OCI-LY1 (cell line): ENCODE measurements around the gene CCHCR1.

Experiments used
- EZH2 ChIP-seq: fragments of 200-600 bp; sonication (generic), shearing (Covaris generic); IDR thresholded peaks from 2 replicates; pipeline ENCODE4 v1.8.0; 2017; ENCODE audit warnings: borderline replicate concordance, mixed run types, mild to moderate bottlenecking, antibody characterized with exemption, low read length, moderate library complexity, mixed read lengths
- TF ChIP-seq, protein P1 (sequence below): fragments of 200-600 bp; sonication (generic), shearing (Covaris generic); IDR thresholded peaks from 2 replicates; pipeline ENCODE4 v1.5.1; 2017; ENCODE audit warnings: mild to moderate bottlenecking, antibody characterized with exemption, low read length, moderate library complexity, mixed read lengths

GRCh38 chr6:31131595-31131994 is 26.0 kb downstream of the CCHCR1 start:
- TF ChIP-seq, protein P1, sequence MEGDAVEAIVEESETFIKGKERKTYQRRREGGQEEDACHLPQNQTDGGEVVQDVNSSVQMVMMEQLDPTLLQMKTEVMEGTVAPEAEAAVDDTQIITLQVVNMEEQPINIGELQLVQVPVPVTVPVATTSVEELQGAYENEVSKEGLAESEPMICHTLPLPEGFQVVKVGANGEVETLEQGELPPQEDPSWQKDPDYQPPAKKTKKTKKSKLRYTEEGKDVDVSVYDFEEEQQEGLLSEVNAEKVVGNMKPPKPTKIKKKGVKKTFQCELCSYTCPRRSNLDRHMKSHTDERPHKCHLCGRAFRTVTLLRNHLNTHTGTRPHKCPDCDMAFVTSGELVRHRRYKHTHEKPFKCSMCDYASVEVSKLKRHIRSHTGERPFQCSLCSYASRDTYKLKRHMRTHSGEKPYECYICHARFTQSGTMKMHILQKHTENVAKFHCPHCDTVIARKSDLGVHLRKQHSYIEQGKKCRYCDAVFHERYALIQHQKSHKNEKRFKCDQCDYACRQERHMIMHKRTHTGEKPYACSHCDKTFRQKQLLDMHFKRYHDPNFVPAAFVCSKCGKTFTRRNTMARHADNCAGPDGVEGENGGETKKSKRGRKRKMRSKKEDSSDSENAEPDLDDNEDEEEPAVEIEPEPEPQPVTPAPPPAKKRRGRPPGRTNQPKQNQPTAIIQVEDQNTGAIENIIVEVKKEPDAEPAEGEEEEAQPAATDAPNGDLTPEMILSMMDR = no peak
- no peak for TF ChIP-seq EZH2
